Measurements from ENCODE around the gene CWF19L1. TPM values are rescaled to one million over a fixed set of nuclear protein-coding genes. Genes with fewer than 3 reads are reported as not detected.
"Not testable (repeated sequence)": the region's sequence is repeated elsewhere in the genome, so short reads cannot be mapped to it uniquely, and the experiment has no call there.

The CWF19L1 gene
- total and polyA plus RNA-seq, 8 donors = 1.2 to 39.7 (median 12.9) TPM

GRCh38 chr10:100286051-100287033, 18.9 kb upstream of the CWF19L1 start, which contains the start of gene BLOC1S2:
Gene BLOC1S2, minus strand, starts transcription at chr10:100286680. Its CDS starts 21 bp downstream, at chr10:100286659.
- peak; percentile 84 to 96 for DNase-seq
- WGBS, 5 donors = 1 to 2% (median 2%) methylated on average over 34 to 63 of the region's 63 CpGs
- Histone ChIP-seq H3K4me3 (peak within 1 kb of the TSS; percentile 74 to 85 (median 84)), H3K27me3 (no peaks in the 10 kb centered on the region), H3K36me3 (peaks cover 0 to 21% (median 16%) of the 10 kb centered on the region in 4 donors), H3K27ac (peak within 1 kb of the TSS; percentile 88 to 94 (median 92)), H3K9me3 (no peaks in the 10 kb centered on the region), H3K4me1 (peaks cover 10 to 41% (median 31%) of the 10 kb centered on the region in 4 donors)
- intact Hi-C loops (cut with DNase I; ENCODE audit: low total_unique reads) = no loop called here
- TF ChIP-seq EP300 (IDR thresholded peaks at IDR 0.05) = no peak
- peak in 1 of 4 donors; percentile 27 for TF ChIP-seq POLR2A (IDR thresholded peaks at IDR 0.05)
- TF ChIP-seq, protein P1, sequence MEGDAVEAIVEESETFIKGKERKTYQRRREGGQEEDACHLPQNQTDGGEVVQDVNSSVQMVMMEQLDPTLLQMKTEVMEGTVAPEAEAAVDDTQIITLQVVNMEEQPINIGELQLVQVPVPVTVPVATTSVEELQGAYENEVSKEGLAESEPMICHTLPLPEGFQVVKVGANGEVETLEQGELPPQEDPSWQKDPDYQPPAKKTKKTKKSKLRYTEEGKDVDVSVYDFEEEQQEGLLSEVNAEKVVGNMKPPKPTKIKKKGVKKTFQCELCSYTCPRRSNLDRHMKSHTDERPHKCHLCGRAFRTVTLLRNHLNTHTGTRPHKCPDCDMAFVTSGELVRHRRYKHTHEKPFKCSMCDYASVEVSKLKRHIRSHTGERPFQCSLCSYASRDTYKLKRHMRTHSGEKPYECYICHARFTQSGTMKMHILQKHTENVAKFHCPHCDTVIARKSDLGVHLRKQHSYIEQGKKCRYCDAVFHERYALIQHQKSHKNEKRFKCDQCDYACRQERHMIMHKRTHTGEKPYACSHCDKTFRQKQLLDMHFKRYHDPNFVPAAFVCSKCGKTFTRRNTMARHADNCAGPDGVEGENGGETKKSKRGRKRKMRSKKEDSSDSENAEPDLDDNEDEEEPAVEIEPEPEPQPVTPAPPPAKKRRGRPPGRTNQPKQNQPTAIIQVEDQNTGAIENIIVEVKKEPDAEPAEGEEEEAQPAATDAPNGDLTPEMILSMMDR (IDR thresholded peaks at IDR 0.05) = peak in 1 of 7 experiments; percentile 18
- peak; percentile 75 to 94 (median 88) for TF ChIP-seq POLR2AphosphoS5 (IDR thresholded peaks at IDR 0.05)

DNA sequence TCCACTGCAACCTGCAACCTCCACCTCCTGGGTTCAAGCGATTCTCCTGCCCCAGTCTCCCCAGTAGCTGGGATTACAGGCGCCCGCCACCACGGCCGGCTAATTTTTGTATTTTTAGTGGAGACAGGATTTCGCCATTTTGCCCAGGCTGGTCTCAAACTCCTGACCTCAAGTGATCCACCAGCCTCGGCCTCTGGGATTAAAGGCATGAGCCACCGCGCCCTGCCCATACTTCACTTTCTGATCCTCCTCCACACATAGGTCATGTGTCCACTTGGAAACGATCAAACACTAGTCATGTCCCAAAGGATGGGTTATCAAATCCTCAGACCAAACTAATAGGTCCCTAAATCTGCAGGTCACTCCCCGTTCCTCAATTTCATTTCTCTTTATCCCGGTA, 17.9 kb upstream of the CWF19L1 start:
- Histone ChIP-seq H3K36me3 (peaks cover 3 to 31% (median 26%) of the 10 kb centered on the region in 4 donors), H3K4me1 (peaks cover 10 to 41% (median 31%) of the 10 kb centered on the region in 4 donors), H3K27ac (peak overlapping the region in 4 of 5 donors; percentile 90 to 94 (median 93)), H3K4me3 (peak overlapping the region in 3 of 4 donors; percentile 74 to 84 (median 83))
- intact Hi-C loops (cut with DNase I; ENCODE audit: low total_unique reads); H3K27me3 ChIP-seq; H3K9me3 ChIP-seq; DNase-seq: not testable (repeated sequence)
- 83 to 89% (median 87%) methylated on average over 12 of the region's 12 CpGs for WGBS, 5 donors

- Histone ChIP-seq H3K4me3 (no peak overlapping the region), H3K27ac (no peak overlapping the region), H3K4me1 (peaks cover 10 to 41% (median 31%) of the 10 kb centered on the region in 4 donors), H3K36me3 (peaks cover 18 to 49% (median 45%) of the 10 kb centered on the region in 4 donors), H3K27me3 (no peaks in the 10 kb centered on the region), H3K9me3 (no peaks in the 10 kb centered on the region)
- 92 to 98% (median 96%) methylated on average over 3 of the region's 3 CpGs for WGBS, 5 donors
- no peak for DNase-seq
- intact Hi-C loops (cut with DNase I; ENCODE audit: low total_unique reads) = no loop called here
- no peak for TF ChIP-seq POLR2AphosphoS5 (IDR thresholded peaks at IDR 0.05)
- TF ChIP-seq, protein P1 (IDR thresholded peaks at IDR 0.05) = no peak
- no peak for TF ChIP-seq POLR2A (IDR thresholded peaks at IDR 0.05)
- TF ChIP-seq EP300 (IDR thresholded peaks at IDR 0.05) = no peak
Observed at GRCh38 chr10:100282907-100283306, 15.5 kb upstream of the CWF19L1 start.

- H3K27me3 ChIP-seq; DNase-seq; H3K27ac ChIP-seq; H3K4me1 ChIP-seq; intact Hi-C loops (cut with DNase I; ENCODE audit: low total_unique reads); H3K4me3 ChIP-seq; H3K9me3 ChIP-seq: not testable (repeated sequence)
- 90 to 100% (median 95%) methylated on average over 2 to 20 of the region's 31 CpGs; no CpG with 5 or more reads in 1 of the 5 donors for WGBS, 5 donors
- H3K36me3 ChIP-seq = peaks cover 18 to 61% (median 56%) of the 10 kb centered on the region in 4 donors
Observed at GRCh38 chr10:100276971-100277370, 9.5 kb upstream of the CWF19L1 start.

GRCh38 chr10:100265821-100266485, 1.5 kb downstream of the CWF19L1 start:
- TF ChIP-seq EP300 (IDR thresholded peaks at IDR 0.05) = no peak
- TF ChIP-seq, protein P1 (IDR thresholded peaks at IDR 0.05) = no peak
- no peak for TF ChIP-seq POLR2AphosphoS5 (IDR thresholded peaks at IDR 0.05)
- no peak for TF ChIP-seq POLR2A (IDR thresholded peaks at IDR 0.05)
- Histone ChIP-seq H3K9me3 (no peaks in the 10 kb centered on the region), H3K4me1 (peaks cover 15 to 45% (median 34%) of the 10 kb centered on the region in 4 donors), H3K36me3 (peaks cover 0 to 13% (median 8%) of the 10 kb centered on the region in 4 donors), H3K27ac (peak overlapping the region in 1 of 5 donors; percentile 92), H3K27me3 (no peaks in the 10 kb centered on the region), H3K4me3 (peak overlapping the region in 3 of 4 donors; percentile 80 to 100 (median 97))
- intact Hi-C loops (cut with DNase I; ENCODE audit: low total_unique reads) = no loop called here
- no peak for DNase-seq
- WGBS, 5 donors = 89 to 93% (median 91%) methylated on average over 15 of the region's 15 CpGs
